GM18861 (cell line): ENCODE results near the gene CENPO.

Experiments used
- ATAC-seq: cut with Tn5 transposase; IDR thresholded peaks from one replicate; pipeline ENCODE4 v1.9.1; 2021; ENCODE audit not compliant: unreplicated experiment

Gene CENPO

GRCh38 chr2:24836206-24836605 is 43.0 kb downstream of the CENPO start:
- no peak for ATAC-seq

GRCh38 chr2:24836706-24837105 is 43.5 kb downstream of the CENPO start:
- no peak for ATAC-seq

- ATAC-seq: no peak
Measured at GRCh38 chr2:24837996-24838513, 44.8 kb downstream of the CENPO start.

- ATAC-seq: no peak
Measured at GRCh38 chr2:24838541-24838940, 45.3 kb downstream of the CENPO start.

GRCh38 chr2:24839729-24840128 is 46.5 kb downstream of the CENPO start:
- ATAC-seq: no peak

GRCh38 chr2:24840164-24840869 is 47.1 kb downstream of the CENPO start:
- ATAC-seq: no peak

- no peak for ATAC-seq
Measured at GRCh38 chr2:24840962-24841945, 48.0 kb downstream of the CENPO start.

- no peak for ATAC-seq
Measured at GRCh38 chr2:24842081-24843050, 49.1 kb downstream of the CENPO start.

GRCh38 chr2:24843330-24843860 is 50.2 kb downstream of the CENPO start:
- ATAC-seq: no peak

GRCh38 chr2:24844023-24844685 is 50.9 kb downstream of the CENPO start:
- ATAC-seq: no peak

- ATAC-seq: no peak
Measured at GRCh38 chr2:24845691-24846090, 52.5 kb downstream of the CENPO start.

GRCh38 chr2:24850944-24851343 is 57.7 kb downstream of the CENPO start:
- ATAC-seq: no peak

- no peak for ATAC-seq
Measured at GRCh38 chr2:24852026-24852425, 58.8 kb downstream of the CENPO start.

GRCh38 chr2:24852431-24853020 is 59.3 kb downstream of the CENPO start:
- no peak for ATAC-seq

GRCh38 chr2:24853046-24853445 is 59.8 kb downstream of the CENPO start:
- no peak for ATAC-seq

GRCh38 chr2:24853996-24854395 is 60.8 kb downstream of the CENPO start:
- no peak for ATAC-seq

- no peak for ATAC-seq
Measured at GRCh38 chr2:24855022-24855622, 61.9 kb downstream of the CENPO start.

GRCh38 chr2:24855726-24856125 is 62.5 kb downstream of the CENPO start:
- no peak for ATAC-seq

- no peak for ATAC-seq
Measured at GRCh38 chr2:24856791-24857211, 63.6 kb downstream of the CENPO start.
